ENCODE results near the gene NVL. TPM values are rescaled to one million over a fixed set of nuclear protein-coding genes. Genes with fewer than 3 reads are reported as not detected.
A peak's percentile ranks its signal among the peaks of the same experiment; 100 is the strongest.

The NVL gene
- total and polyA plus RNA-seq, 2 of the 4 experiments (the other 2 are of a cell fraction) = 16.5 to 18.4 TPM

- BruUV-seq (replicated peaks) = no TSS peak
- Histone ChIP-seq H2AFZ (replicated peaks; ENCODE audit: low read length, poor library complexity) (no peak overlapping the region), H3K9me3 (ENCODE audit: control insufficient read depth, insufficient read depth, low read length) (no peaks in the 10 kb centered on the region), H4K5ac (ENCODE audit: low read depth, low read length) (no peak overlapping the region), H2BK120ac (ENCODE audit: low read depth, low read length) (no peak overlapping the region), H3K4me1 (ENCODE audit: control insufficient read depth, insufficient read depth, low read length) (peaks cover 3% of the 10 kb centered on the region; the same call in 1 of the 2 replicates), H3K27ac (ENCODE audit: insufficient read depth, low read length) (no peak overlapping the region), H4K20me1 (ENCODE audit: insufficient read depth, low read length) (no peaks in the 10 kb centered on the region), H2BK20ac (ENCODE audit: low read depth, low read length) (no peak overlapping the region), H4K91ac (ENCODE audit: insufficient read depth, low read depth, low read length) (no peak overlapping the region), H3K79me1 (ENCODE audit: low read depth in 1 of 2, low read length in 2 of 2) (peaks cover 0 to 8% of the 10 kb centered on the region in 2 experiments; a peak in 1 of 4 replicates), H3K4me2 (ENCODE audit: low read depth, low read length) (no peak overlapping the region), H2BK5ac (ENCODE audit: low read depth, low read length, poor library complexity, severe bottlenecking) (no peak overlapping the region), H3K4me3 (ENCODE audit: insufficient read depth, low read depth, low read length) (no peak overlapping the region), H2AK9ac (replicated peaks; ENCODE audit: low read depth, low read length, poor library complexity) (no peak overlapping the region), H3K9ac (ENCODE audit: low read depth, low read length) (no peak overlapping the region), H2AK5ac (ENCODE audit: low read depth, low read length) (no peak overlapping the region), H3K56ac (ENCODE audit: extremely low read depth, insufficient read depth, low read length) (no peak overlapping the region), H3K18ac (ENCODE audit: low read depth, low read length) (no peak overlapping the region), H3K27me3 (ENCODE audit: control insufficient read depth, insufficient read depth, low read length) (no peaks in the 10 kb centered on the region), H3K14ac (replicated peaks; ENCODE audit: low read depth, low read length) (no peak overlapping the region), H3K9me1 (ENCODE audit: insufficient read depth, low read length) (peaks cover 8% of the 10 kb centered on the region), H2BK15ac (ENCODE audit: low read depth, low read length) (no peak overlapping the region), H3K36me3 (ENCODE audit: control insufficient read depth, insufficient read depth, low read length) (peaks cover 12% of the 10 kb centered on the region), H3K23ac (ENCODE audit: low read depth, low read length) (no peak overlapping the region), H4K8ac (ENCODE audit: low read depth in 2 of 2, low read length in 2 of 2) (no peak overlapping the region), H3K4ac (ENCODE audit: low read depth, low read length) (no peak overlapping the region)
- intact Hi-C loops (cut with micrococcal nuclease) = no loop called here
- dilution Hi-C loops (cut with HindIII; ENCODE audit: low sequenced_read_pairs, unreplicated experiment) = no loop called here
- DNase-seq (no peak), ATAC-seq (ENCODE audit: low read depth) (peak; percentile 65)
- in situ Hi-C loops (cut with MboI; ENCODE audit: low sequenced_read_pairs) = no loop called here
- TF ChIP-seq CEBPB (IDR thresholded peaks at IDR 0.05; ENCODE audit: low read depth, low read length) = no peak
- TF ChIP-seq NFE2L2 (IDR thresholded peaks at IDR 0.05; ENCODE audit: low read depth, low read length) = no peak
- TF ChIP-seq MXI1 (IDR thresholded peaks at IDR 0.05; ENCODE audit: borderline replicate concordance, low read depth, low read length) = no peak
- no peak for TF ChIP-seq POLR2A (IDR thresholded peaks at IDR 0.05; ENCODE audit: low read depth, low read length)
- TF ChIP-seq MAZ (IDR thresholded peaks at IDR 0.05; ENCODE audit: borderline replicate concordance, low read depth, low read length) = no peak
- TF ChIP-seq CHD1 (IDR thresholded peaks at IDR 0.05; ENCODE audit: low read depth, low read length) = no peak
- TF ChIP-seq MAFK (IDR thresholded peaks at IDR 0.05; ENCODE audit: low read depth, low read length) = no peak
- TF ChIP-seq USF2 (IDR thresholded peaks at IDR 0.05; ENCODE audit: low read depth, low read length) = no peak
- TF ChIP-seq ELK1 (IDR thresholded peaks at IDR 0.05; ENCODE audit: borderline replicate concordance, low read depth, low read length) = no peak
- no peak for TF ChIP-seq CTCF (conservative IDR thresholded peaks at IDR 0.05; ENCODE audit: low read depth, low read length)
- TF ChIP-seq BHLHE40 (IDR thresholded peaks at IDR 0.05; ENCODE audit: low read depth, low read length) = no peak
- no peak for TF ChIP-seq RFX5 (IDR thresholded peaks at IDR 0.05; ENCODE audit: low read depth, low read length)
- no peak for TF ChIP-seq RAD21 (IDR thresholded peaks at IDR 0.05; ENCODE audit: low read length)
- CTCF ChIA-PET = no interaction called here
- POLR2A ChIA-PET (ENCODE audit: unreplicated experiment) = no interaction called here
Observed at GRCh38 chr1:224252479-224252878, 77.5 kb downstream of the NVL start.

All from IMR-90 (cell line).